ENCODE results near the gene PCDHGA10.
"Not testable (repeated sequence)": the region's sequence is repeated elsewhere in the genome, so short reads cannot be mapped to it uniquely, and the experiment has no call there.

PCDHGA10 gene

DNA sequence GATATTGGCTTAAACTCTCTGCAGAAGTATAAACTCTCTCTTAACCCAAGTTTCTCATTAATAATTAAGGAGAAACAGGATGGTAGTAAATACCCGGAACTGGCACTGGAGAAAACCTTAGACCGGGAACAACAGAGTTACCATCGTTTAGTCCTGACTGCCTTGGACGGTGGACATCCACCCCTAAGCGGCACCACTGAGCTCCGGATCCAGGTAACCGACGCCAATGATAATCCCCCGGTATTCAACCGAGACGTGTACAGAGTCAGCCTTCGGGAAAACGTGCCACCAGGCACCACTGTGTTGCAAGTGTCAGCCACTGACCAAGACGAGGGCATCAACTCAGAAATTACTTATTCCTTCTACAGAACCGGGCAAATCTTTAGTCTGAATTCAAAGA lies 14.2 kb upstream of the PCDHGA10 start:
- no peak overlapping the region for H3K27ac ChIP-seq
- TF ChIP-seq, protein P1, sequence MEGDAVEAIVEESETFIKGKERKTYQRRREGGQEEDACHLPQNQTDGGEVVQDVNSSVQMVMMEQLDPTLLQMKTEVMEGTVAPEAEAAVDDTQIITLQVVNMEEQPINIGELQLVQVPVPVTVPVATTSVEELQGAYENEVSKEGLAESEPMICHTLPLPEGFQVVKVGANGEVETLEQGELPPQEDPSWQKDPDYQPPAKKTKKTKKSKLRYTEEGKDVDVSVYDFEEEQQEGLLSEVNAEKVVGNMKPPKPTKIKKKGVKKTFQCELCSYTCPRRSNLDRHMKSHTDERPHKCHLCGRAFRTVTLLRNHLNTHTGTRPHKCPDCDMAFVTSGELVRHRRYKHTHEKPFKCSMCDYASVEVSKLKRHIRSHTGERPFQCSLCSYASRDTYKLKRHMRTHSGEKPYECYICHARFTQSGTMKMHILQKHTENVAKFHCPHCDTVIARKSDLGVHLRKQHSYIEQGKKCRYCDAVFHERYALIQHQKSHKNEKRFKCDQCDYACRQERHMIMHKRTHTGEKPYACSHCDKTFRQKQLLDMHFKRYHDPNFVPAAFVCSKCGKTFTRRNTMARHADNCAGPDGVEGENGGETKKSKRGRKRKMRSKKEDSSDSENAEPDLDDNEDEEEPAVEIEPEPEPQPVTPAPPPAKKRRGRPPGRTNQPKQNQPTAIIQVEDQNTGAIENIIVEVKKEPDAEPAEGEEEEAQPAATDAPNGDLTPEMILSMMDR (IDR thresholded peaks at IDR 0.05), result no peak
- no peak for TF ChIP-seq ZFX (IDR thresholded peaks at IDR 0.05; ENCODE audit: borderline replicate concordance)

DNA sequence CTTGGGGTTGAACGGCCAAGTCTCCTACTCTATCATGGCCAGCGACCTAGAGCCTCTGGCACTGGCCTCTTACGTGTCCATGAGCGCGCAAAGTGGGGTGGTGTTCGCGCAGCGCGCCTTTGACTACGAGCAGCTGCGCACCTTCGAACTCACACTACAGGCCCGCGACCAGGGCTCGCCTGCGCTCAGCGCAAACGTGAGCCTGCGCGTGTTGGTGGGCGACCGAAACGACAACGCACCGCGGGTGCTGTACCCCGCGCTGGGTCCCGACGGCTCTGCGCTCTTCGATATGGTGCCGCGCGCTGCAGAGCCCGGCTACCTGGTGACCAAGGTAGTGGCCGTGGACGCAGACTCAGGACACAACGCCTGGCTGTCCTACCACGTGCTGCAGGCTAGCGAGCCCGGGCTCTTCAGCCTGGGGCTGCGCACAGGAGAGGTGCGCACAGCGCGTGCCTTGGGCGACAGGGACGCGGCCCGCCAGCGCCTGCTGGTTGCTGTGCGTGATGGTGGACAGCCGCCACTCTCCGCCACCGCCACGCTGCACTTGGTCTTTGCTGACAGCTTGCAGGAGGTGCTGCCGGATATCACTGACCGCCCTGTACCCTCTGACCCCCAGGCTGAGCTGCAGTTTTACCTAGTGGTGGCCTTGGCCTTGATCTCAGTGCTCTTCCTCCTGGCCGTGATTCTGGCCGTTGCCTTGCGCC lies 13.1 kb upstream of the PCDHGA10 start:
- H3K27ac ChIP-seq, result no peak overlapping the region
- no peak for TF ChIP-seq ZFX (IDR thresholded peaks at IDR 0.05; ENCODE audit: borderline replicate concordance)
- TF ChIP-seq, protein P1 (IDR thresholded peaks at IDR 0.05), result no peak

DNA sequence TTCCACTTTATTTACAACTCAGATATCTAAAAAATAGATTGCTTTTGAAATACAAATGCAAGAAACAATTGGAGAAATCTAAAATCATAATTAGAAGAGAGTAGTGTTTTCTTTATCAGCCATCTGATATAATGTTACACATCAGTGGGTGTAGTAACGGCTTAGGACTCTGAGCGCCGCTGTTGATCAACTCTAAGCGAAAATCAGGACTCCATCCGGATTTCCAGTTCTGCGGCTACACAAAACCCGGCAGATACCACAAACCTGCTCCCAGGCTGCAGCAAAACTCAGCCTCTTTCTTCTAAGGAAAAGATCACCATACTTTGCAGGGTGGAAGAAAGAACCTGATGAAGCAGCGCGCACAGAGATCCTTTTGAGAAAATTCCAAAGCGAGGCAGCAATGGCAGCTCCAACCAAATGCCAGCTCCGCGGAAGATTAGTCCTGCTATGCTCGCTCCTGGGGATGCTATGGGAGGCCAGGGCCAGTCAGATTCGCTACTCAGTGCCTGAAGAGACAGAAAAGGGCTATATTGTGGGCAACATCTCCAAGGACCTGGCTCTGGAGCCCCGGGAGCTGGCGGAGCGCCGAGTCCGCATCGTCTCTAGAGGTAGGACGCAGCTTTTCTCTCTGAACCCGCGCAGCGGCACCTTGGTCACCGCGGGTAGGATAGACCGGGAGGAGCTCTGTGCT lies 10.1 kb upstream of the PCDHGA10 start, which contains the start of gene PCDHGA9:
Gene PCDHGA9 (plus strand): TSS at position 226 of the 691 bp plus-strand sequence. CDS start 175 bp downstream, at position 401.
- H3K27ac ChIP-seq, result no peak within 1 kb of the TSS
- TF ChIP-seq ZFX (IDR thresholded peaks at IDR 0.05; ENCODE audit: borderline replicate concordance), result no peak
- TF ChIP-seq, protein P1 (IDR thresholded peaks at IDR 0.05), result peak; percentile 82

DNA sequence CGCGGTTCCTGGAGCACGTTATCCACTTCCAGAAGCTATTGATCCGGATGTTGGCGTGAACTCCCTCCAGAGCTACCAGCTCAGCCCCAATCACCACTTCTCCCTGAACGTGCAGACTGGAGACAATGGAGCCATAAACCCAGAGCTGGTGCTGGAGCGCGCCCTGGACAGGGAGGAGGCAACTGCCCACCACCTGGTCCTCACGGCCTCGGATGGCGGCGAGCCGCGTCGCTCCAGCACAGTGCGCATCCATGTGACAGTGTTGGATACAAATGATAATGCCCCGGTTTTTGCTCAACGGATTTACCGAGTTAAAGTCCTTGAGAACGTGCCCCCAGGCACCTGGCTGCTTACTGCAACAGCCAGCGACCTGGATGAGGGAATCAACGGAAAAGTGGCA lies 9.4 kb upstream of the PCDHGA10 start:
- TF ChIP-seq, protein P1 (IDR thresholded peaks at IDR 0.05), result no peak
- TF ChIP-seq ZFX (IDR thresholded peaks at IDR 0.05; ENCODE audit: borderline replicate concordance), result no peak
- no peak overlapping the region for H3K27ac ChIP-seq

DNA sequence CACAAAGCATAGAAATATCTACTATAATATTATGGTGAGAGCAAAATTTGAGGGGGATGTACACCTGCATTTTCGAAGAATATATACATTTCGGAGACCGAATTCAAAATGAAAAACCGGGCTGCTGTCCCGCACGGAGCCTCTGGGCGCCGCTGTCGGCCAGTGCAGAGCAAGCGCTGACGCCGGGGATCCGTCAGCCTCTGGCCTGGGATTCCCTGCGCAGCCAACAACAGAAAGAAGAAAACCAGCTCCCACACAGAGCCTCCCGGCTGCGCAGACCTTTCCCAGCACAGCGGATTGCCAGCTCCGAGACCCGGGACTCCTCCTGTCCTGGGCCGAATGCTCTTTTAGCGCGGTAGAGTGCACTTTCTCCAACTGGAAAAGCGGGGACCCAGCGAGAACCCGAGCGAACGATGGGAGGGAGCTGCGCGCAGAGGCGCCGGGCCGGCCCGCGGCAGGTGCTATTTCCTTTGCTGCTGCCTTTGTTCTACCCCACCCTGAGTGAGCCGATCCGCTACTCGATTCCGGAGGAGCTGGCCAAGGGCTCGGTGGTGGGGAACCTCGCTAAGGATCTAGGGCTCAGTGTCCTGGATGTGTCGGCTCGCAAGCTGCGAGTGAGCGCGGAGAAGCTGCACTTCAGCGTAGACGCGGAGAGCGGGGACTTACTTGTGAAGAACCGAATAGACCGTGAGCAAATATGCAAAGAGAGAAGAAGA lies 4.8 kb upstream of the PCDHGA10 start, which contains the start of gene PCDHGB6:
Gene PCDHGB6 (plus strand): TSS at position 232 of the 716 bp plus-strand sequence. CDS start 182 bp downstream, at position 414.
- TF ChIP-seq, protein P1 (IDR thresholded peaks at IDR 0.05), result peak; percentile 78
- H3K27ac ChIP-seq, result not testable (repeated sequence)

DNA sequence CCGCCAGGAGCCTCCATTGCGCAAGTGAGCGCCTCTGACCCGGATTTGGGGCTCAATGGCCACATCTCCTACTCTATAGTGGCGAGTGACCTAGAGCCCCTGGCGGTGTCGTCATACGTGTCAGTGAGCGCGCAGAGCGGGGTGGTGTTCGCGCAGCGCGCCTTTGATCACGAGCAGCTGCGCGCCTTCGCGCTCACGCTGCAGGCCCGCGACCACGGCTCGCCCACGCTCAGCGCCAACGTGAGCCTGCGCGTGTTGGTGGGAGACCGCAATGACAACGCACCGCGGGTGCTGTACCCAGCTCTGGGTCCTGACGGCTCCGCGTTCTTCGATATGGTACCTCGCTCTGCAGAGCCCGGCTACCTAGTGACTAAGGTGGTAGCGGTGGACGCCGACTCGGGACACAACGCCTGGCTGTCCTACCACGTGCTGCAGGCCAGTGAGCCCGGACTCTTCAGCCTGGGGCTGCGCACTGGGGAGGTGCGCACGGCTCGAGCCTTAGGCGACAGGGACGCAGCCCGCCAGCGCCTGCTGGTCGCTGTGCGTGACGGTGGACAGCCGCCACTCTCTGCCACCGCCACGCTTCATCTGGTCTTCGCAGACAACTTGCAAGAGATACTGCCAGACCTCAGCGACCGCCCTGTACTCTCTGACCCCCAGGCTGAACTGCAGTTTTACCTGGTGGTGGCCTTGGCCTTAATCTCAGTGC lies 3.0 kb upstream of the PCDHGA10 start:
- no peak for TF ChIP-seq ZFX (IDR thresholded peaks at IDR 0.05; ENCODE audit: borderline replicate concordance)
- TF ChIP-seq, protein P1 (IDR thresholded peaks at IDR 0.05), result no peak
- H3K27ac ChIP-seq, result no peak overlapping the region

Measured in 22Rv1 (cell line).